Stimulated activated CD4-positive, alpha-beta T cell treated with anti-CD3 and anti-CD28 coated beads, Interleukin-4, amount 100 ng/mL, for 4 hours (primary cell): ENCODE results near the gene NPM1.
"Not testable (repeated sequence)": the region's sequence is repeated elsewhere in the genome, so short reads cannot be mapped to it uniquely, and the experiment has no call there.

Source experiments
- DNase-seq, 2 experiments: peaks; one replicate each; pipeline ENCODE4 v3.0.0-alpha.2; 2020

The NPM1 gene

DNA sequence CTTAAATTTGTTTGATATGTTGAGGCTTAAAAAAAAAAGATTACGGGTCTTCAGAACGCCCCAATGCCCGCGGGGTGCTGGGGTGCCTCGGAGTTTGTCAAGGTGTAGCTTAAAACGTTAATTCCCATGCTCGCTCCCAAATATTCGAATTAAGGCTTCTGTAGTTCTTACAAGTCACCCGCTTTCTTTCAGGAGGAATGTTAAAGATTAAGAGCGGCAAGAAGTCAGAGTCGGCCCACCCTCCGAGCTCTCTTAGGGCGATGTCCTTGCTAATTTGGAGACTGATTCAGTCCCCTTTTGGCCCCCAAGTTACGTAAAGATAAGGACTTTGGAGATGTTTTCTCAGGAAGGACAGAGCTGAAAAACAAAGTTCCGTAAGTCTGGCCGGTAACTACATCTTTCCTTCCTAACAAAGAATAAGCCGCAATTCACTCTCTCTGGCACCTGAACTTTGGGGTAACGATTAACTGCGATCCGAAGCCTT lies 746 bp upstream of the NPM1 start:
- no peak for DNase-seq

DNA sequence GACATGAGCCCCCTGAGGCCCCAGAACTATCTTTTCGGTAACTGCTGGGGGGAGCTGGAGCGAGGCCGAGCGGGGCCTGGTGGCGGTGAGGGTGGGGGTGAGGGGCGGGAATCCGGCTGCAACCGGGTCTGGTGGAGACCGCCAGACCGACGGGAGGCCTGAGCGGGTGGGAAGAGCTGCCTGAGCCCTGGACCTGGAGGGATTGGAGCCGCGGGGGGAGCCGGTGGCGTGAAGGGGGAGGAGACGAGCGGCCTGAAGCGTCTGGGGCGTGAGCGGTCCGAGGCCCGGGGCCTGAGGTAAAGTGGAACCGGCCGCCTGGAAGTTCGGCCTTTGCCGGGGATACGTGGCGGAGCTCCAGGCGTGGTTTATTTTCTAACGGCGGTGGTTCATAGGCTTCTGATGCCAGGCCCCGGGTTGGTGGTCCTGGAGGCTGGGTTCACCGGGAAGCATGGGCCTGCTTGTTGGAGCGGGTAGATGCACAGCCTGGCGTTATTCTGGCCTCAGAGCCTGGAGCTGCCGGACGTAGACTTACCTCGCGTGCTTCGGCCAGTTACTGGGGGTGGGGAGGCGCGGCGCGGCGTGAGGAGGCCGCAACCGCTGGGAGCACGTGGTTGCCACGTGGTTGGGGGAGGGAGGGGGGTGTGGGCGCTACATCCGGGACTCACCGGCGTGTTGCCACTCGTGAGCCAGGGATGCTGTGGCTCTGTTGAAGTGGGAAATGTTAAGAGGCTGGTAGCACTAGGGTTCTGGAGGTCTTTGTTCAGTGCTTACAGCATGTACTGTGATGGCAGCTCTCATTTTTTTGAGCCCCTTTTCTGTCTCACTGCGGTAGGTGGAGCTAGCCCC lies 544 bp downstream of the NPM1 start:
- peak; percentile 80 to 84 for DNase-seq

DNA sequence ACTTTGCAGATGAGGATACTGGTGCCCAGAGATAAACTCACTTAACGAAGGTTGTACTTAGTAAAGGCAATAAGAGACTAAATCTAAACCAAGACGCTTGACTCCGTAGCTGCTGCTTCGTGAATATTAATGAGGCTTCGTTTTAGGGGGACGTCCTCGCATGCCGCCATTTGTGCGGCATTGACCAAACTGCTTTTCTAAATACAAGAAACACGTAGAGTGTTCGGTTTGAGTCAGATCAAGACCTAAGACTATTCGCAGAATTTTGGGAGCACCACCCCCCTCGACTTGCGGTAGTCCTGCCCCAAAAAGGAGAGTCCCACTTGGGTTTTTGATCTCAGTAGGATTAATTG lies 1.1 kb downstream of the NPM1 start:
- DNase-seq = peak in 1 of 2 experiments; percentile 10

DNA sequence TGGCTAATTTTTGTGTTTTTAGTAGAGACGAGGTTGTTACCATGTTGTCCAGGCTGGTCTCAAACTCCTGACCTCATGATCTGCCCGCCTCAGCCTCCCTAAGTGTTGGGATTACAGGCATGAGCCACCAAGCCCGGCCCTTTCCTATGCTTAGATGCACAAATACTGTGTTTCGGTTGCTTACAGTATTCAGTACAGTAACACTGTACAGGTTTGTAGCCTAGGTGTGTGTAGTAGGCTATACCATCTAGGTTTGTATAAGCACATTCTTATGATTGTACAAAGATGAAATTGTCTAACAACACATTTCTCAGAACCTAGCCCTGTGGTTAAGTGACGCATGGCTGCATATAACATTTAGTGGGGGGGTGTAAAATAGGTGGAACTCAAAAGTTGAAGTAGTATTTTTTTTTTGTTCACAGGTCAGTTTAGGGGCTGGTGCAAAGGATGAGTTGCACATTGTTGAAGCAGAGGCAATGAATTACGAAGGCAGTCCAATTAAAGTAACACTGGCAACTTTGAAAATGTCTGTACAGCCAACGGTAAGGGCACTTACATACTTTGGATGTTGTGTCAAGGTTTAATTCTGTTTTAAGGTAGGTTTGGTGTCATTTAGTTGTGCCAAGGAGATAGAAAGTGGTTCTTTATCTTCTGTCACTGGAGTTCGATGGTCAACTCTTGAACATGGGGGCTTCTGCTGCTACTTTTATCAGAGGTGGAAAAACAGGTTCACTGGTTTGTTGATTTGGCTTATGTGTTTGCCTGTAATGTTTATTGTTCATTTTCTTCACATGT lies 3.4 kb downstream of the NPM1 start:
- DNase-seq = no peak

DNA sequence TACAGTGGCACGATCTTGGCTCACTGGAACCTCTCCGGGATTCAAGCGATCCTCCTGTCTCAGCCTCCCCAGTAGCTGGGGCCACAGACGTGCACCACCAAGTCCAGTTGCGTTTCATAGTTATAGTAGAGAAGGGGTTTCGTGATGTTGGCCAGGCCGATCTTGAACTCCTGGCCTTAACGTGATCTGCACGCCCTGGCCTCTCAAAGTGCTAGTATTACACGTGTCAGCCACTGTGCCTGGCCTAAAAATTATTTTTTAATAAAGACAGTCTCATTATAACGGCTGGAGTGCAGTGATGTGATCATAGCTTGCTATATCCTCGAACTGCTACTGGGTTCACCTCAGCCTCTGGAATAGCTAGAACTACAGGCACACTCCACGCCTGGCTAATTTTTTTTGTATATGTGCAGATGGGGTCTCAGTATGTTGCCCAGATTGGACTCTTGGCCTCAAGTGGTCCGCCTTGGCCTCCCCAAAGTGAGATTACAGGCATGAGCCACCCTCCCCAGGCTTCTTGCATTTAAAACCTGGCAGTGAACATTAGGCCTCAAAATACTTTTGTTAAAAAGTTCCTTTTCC lies 4.4 kb downstream of the NPM1 start:
- no peak for DNase-seq

DNA sequence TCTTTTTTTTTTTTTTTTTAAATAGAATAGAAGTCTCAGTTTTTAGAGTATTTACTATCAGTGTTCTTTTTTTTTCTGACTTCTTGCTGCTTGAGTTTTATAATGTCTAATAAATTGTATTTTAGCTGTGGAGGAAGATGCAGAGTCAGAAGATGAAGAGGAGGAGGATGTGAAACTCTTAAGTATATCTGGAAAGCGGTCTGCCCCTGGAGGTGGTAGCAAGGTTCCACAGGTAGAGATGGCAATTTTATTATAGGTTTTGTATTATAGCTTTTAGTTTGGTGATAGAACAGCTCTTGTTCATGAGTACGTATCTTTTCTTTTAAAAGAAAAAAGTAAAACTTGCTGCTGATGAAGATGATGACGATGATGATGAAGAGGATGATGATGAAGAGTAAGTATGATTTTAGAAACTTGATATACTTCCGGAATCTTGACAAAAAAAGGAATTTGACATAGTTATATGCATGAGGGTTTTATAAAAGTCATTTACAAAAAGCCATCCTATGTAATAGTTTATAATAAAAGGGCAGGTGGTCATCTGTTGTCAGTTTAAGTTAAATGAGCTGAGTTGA lies 5.0 kb downstream of the NPM1 start:
- DNase-seq = no peak

DNA sequence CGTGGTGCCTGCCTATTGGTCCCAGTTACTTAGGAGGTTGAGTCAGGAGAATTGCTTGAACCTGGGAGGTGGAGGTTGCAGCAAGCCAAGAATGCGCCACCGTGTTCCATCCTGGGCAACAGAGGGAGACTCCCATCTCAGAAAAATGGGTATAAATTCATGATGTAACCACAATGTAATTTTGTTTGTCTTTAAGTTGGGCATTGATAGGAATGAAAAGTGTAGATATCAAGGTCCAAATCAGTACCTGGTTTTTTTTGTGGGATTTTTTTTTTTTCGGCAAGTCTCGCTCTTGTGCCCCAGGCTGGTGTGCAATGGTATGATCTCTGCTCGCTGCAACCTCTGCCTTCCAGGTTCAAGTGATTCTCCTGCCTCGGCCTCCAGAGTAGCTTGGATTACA lies 7.4 kb downstream of the NPM1 start:
- DNase-seq = no peak

DNA sequence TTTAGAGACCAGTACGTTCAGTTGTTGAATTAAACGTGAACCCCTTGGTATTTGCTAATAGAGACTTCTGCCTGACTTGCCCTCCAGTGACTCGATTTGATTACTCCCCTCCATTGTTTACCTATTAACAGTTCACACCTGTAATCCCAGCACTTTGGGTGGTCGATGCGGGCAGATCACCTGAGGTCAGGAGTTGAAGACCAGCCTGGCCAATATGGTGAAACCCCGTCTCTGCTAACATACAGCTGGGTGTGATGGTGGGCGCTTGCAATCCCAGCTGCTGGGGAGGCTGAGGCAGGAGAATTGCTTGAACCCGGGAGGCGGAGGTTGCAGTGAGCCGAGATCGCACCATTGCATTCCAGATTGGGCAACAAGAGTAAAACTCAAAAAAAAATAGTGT lies 8.9 kb downstream of the NPM1 start:
- not testable (repeated sequence) for DNase-seq

DNA sequence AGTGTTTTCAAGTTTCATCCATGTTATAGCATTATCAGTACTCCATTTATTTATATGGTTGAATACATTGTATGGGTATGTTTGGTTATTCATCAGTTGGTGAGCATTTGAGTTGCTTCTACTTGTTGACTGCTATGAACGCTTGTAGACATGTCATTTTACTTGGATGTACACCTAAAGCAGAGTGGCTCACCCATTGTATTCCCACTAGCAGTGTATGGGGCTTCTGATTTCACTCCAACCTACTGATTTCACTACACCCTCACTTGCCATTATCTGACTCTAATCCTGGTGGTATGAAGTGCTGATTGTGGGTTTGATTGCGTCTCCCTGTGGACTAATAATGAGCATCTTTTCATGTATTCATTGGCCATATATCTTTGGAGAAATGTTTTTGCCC lies 9.5 kb downstream of the NPM1 start:
- no peak for DNase-seq

DNA sequence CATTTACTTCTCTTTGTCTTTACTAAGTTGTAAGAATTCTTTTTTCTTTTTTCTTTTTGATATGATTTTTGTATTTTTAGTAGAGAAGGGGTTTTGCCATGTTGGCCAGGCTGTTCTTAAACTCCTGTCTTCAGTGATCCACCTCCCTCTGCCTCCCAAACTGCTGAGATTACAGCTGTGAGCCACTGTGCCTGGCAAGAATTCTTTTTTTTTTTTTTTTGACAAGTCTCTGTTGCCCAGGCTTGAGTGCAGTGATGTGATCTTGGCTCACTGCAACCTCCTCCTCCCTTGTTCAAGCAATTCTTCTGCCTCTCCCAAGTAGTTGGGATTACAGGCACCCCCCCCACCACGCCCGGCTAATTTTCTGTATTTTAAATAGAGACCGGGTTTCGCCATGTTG lies 9.9 kb downstream of the NPM1 start:
- no peak for DNase-seq

DNA sequence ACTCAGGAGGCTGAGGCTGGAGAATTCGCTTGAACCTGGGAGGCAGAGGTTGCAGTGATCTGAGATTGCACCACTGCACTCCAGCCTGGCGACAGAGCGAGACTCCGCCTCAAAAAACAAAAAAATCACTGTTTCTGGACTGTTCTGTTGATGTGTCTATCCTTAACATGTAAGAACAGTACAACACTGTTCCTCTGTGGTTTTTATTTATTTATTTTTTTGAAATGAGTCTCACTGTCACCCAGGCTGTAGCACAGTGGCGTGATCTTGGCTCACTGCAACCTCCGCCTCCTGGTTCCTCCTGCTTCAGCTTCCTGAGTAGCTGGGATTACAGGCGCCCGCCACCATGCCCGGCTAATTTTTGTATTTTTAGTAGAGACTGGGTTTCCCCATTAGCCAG lies 11.0 kb downstream of the NPM1 start:
- DNase-seq = not testable (repeated sequence)

DNA sequence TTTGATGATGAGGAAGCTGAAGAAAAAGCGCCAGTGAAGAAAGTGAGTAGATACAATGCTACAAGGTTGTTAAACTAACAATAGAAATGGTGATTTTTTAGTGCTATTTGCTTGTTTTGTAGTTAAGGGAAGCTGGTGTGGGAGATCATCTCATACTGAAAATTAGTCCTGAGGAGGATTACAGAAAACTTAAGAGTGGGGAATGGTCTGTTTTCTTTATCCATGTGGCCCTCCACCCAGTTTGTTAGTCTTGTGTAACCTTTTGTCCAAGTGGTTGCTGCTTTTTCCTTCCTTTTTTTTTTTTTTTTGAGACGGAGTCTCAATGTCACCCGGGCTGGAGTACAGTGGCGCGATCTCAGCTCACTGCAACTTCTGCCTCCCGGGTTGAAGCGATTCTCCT lies 12.5 kb downstream of the NPM1 start:
- DNase-seq = no peak

DNA sequence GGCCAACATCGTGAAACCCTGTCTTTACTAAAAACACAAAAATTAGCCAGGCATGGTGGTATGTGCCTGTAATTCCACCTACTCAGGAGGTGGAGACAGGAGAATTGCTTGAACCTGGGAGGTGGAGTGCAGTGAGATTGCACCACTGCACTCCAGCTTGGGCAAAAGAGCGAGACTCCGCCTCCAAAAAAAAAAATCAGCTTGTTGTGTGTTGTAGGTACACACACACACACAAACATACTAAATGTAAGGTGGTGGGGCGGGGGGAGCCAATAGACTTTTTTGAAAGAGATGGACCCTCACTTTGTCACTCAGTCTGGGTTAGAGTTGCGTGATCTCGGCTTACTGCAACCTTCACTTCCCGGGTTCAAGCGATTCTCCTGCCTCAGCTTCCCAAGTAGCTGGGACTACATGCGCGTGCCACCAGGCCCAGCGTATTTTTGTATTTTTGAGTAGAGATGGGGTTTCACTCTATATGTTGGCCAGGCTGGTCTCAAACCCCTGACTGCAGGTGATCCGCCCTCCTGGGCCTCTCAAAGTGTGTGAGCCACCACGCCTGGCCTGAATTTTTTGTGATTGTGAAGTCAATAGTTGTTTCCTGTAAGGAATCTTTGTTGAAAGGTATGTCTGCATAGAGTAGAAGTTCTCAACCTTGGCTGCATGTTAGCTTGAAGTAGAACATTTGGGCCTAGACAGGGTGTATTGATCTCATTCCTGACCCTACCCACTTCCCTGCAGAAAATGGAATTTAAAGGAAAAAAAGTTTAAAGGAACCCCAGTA lies 13.7 kb downstream of the NPM1 start:
- no peak for DNase-seq

DNA sequence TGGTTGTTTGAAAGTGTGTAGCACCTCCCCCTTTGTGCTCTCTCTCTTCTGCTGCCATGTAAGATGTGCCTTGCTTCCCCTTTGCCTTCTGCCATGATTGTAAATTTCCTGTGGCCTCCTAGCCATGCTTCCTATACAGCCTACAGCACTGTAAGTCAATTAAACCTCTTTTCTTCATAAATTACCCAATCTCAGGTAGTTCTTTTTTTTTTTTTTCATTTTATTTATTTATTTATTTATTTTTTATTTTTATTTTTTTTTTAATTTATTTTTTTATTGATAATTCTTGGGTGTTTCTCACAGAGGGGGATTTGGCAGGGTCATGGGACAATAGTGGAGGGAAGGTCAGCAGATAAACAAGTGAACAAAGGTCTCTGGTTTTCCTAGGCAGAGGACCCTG lies 15.1 kb downstream of the NPM1 start:
- not testable (repeated sequence) for DNase-seq

DNA sequence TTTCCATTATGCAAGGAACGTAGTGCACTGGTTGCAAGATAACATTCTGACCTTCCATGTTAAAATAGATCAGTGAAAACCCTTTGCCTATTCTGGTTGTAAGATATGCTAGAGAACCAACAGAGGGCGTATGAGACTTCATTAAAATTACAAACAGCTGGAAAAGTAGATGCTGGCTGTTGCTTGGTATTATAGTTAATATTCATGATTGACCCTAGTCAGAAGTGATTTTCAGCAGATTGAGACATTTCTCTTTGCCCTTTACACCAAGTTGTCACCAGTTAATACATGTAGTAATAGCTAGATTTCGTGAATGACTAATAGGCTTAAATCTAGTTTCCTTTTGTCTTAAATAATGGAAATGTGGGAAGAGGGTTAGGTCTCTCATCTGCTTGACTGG lies 18.0 kb downstream of the NPM1 start:
- DNase-seq = no peak

DNA sequence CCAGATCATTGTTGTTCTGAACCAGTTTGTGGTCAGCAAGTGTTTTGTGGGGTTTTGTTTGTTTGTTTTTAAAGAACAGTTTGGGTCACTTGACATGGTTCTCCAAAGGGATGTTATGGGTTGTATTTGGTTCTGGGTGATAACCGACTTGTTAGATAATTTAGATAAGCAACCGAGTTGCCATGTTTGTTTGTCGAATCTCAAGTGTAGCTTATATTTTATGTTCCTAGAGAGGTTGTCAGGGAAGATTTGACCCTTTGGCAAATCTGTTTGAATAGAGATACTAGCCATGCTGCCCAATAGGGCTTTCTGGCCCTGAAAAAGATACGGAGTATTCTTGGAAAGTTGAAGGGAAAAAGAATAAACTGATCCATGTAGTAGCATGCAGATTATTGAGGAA lies 19.6 kb downstream of the NPM1 start:
- DNase-seq = no peak

DNA sequence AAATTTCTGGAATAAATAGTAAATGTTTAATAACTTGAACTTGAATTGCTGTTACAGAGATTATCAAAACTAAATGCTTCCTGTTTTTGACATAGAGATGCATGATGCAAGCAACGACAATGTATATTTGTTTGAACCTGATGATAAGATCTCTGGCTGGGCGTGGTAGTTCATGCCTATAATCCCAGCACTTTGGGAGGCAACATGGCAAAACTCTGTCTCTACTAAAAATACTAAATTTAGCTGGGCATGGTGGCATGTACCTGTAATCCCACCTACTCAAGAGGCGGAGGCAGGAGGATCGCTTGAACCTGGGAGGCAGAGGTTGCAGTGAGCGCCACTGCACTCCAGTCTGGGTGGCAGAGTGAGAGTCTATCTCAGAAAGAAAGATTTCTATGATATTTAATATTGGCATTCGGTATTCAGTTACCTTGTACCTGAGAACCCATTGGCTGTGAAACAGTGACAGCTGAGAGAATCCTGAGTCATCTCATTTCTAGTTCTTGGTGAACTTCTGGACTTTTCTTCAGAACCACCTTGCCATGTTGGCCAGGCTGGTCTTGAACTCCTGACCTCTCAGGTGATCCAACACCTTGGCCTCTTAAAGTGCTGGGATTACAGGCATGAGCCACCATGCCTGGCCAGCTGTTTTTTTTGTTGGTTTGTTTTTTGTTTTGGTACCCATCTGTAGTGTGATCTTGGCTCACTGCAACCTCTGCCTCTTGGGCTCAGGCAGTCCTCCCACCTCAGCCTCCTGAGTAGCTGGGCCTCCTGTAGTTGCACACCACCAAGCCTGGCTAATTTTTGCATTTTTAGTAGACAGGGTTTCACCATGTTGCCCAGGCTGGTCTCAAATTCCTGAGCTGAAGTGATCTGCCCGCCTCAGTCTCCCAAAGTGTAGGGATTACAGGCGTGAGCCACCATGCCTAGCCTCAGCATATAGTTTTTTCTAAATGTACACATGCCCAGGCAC lies 21.8 kb downstream of the NPM1 start:
- no peak for DNase-seq

DNA sequence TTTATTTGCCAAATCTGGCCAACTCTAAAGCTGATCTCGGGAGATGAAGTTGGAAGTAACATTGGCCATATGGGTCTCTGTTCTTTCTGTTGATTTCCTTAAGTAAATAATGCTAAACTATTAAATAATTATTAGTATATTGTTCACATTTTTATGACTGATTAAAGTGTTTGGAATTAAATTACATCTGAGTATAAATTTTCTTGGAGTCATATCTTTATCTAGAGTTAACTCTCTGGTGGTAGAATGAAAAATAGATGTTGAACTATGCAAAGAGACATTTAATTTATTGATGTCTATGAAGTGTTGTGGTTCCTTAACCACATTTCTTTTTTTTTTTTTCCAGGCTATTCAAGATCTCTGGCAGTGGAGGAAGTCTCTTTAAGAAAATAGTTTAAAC lies 22.5 kb downstream of the NPM1 start:
- DNase-seq = no peak

DNA sequence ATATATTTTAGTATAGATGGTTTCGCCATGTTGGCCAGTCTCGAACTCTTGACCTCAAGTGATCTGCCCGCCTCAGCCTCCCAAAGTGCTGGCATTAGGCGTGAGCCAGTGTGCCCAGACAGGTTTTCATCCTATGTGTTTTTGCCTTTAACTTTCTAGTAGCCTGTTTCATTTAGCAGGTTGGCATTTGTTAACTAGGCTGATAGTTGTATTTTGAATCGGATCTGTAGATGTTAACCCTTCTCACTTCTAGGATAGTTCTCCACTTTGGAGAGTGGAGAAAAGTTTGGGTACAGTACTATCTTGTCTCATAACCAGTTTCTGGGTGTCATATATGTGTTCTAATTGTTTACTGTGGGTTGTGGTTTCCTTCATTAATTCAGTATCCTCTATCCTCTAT lies 24.5 kb downstream of the NPM1 start:
- DNase-seq = no peak

DNA sequence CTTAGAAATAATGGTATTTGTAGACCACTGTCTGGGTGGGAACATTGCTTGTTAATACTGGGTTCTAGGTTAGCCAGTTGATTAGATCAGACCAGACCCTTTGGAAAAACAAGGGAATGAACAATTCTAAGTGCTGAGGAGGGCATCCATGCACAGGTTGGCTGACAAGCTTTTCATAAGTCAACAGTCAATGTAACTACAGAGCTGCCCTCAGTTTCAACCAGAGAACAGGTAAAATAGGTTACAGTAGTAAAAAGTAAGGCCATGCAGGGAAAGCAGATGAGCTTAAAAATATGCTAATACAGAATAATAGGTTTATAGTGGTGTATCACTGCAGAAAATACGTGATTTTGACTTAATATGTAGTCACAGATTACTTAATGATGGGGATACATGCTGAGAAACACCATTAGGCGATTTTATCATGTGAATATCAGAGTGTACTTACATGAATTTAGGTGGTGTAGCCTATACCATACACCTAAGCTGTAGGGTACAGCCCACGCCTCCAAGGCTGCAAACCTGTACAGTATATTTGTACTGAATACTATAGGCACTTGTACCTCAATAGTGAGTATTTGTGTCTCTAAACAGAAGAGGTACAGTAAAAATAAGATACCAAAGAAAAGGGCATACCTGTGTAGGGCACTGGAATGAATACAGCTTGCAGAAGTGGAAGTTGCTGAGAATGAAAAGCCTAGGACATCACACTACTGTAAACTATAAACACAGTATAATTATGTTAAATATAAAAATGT lies 25.7 kb downstream of the NPM1 start:
- DNase-seq = no peak

DNA sequence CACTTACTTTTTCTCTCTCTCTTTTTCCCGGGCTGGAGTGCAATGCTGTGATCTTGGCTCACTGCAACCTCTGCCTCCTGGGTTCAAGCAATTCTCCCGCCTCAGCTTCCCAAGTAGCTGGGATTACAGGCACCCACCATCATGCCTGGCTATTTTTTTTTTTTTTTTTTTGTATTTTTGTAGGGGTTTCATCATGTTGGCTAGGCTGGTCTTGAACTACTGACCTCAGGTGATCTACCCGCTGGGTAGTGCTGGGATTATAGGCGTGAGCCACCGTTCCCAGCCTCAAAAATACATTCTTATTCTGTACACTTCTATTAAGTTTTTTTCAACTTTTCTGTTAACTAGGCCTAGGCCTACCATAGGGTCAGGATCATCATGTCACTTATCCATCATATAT lies 26.3 kb downstream of the NPM1 start:
- DNase-seq = not testable (repeated sequence)
